H54 (cell line): ENCODE data around the gene PLCD4.

Source experiments
- DNase-seq: peaks from one replicate; pipeline ENCODE4 v3.0.0; 2011; ENCODE audit warnings: low spot score, mixed read lengths; ENCODE audit not compliant: insufficient read length
- FAIRE-seq: peaks from 3 replicates; lab custom pipeline; 2011; peaks lifted over from hg19 to GRCh38; lab: Jason Lieb, UNC
- POLR2A ChIP-seq: IDR thresholded peaks from 2 replicates; pipeline ENCODE4 v1.6.1; 2011; ENCODE audit warnings: low read depth, mild to moderate bottlenecking, low read length

The PLCD4 gene

GRCh38 chr2:218578272-218578877 lies 29.3 kb upstream of the PLCD4 start:
- no peak for TF ChIP-seq POLR2A
- FAIRE-seq (no peak), DNase-seq (no peak)

- DNase-seq (peak; percentile 30), FAIRE-seq (peak; percentile 83)
- no peak for TF ChIP-seq POLR2A
These were observed 25.6 kb upstream of the PLCD4 start for GRCh38 chr2:218582076-218582475.

- TF ChIP-seq POLR2A: no peak
- FAIRE-seq (no peak), DNase-seq (no peak)
These were observed 23.5 kb upstream of the PLCD4 start for GRCh38 chr2:218583983-218584850.

- FAIRE-seq: no peak
- no peak for TF ChIP-seq POLR2A
- DNase-seq: no peak
These were observed 22.2 kb upstream of the PLCD4 start for GRCh38 chr2:218585541-218585940.

- DNase-seq (no peak), FAIRE-seq (no peak)
- no peak for TF ChIP-seq POLR2A
These were observed 2.3 kb upstream of the PLCD4 start for GRCh38 chr2:218605432-218605831.

- DNase-seq (no peak), FAIRE-seq (no peak)
- no peak for TF ChIP-seq POLR2A
These were observed 8.2 kb downstream of the PLCD4 start for GRCh38 chr2:218615868-218616315.

- no peak for DNase-seq
- no peak for TF ChIP-seq POLR2A
- FAIRE-seq: no peak
These were observed 10.6 kb downstream of the PLCD4 start for GRCh38 chr2:218618102-218618860.

- no peak for TF ChIP-seq POLR2A
- no peak for FAIRE-seq
- DNase-seq: no peak
These were observed 13.3 kb downstream of the PLCD4 start for GRCh38 chr2:218621007-218621406.

GRCh38 chr2:218622606-218623365 lies 15.1 kb downstream of the PLCD4 start:
- no peak for TF ChIP-seq POLR2A
- FAIRE-seq: no peak
- DNase-seq: no peak

- DNase-seq: no peak
- no peak for FAIRE-seq
- no peak for TF ChIP-seq POLR2A
These were observed 15.6 kb downstream of the PLCD4 start for GRCh38 chr2:218623366-218623705.

- DNase-seq: no peak
- no peak for FAIRE-seq
- no peak for TF ChIP-seq POLR2A
These were observed 18.7 kb downstream of the PLCD4 start for GRCh38 chr2:218626369-218626768.

- DNase-seq (no peak), FAIRE-seq (no peak)
- TF ChIP-seq POLR2A: no peak
These were observed 20.2 kb downstream of the PLCD4 start for GRCh38 chr2:218627939-218628338.

GRCh38 chr2:218631837-218632236 lies 24.1 kb downstream of the PLCD4 start:
- DNase-seq (no peak), FAIRE-seq (no peak)

GRCh38 chr2:218635719-218636118 lies 28.0 kb downstream of the PLCD4 start:
- TF ChIP-seq POLR2A: no peak
- FAIRE-seq (no peak), DNase-seq (no peak)

More at GRCh38 chr2:218631837-218632236, 24.1 kb downstream of the PLCD4 start:
- TF ChIP-seq POLR2A: no peak
